ENCODE data around the gene DSC2. TPM values are rescaled to one million over a fixed set of nuclear protein-coding genes. Genes with fewer than 3 reads are reported as not detected.

DSC2 gene
- total RNA-seq, 1 donor from 2014 or later = 48.7 TPM

DNA sequence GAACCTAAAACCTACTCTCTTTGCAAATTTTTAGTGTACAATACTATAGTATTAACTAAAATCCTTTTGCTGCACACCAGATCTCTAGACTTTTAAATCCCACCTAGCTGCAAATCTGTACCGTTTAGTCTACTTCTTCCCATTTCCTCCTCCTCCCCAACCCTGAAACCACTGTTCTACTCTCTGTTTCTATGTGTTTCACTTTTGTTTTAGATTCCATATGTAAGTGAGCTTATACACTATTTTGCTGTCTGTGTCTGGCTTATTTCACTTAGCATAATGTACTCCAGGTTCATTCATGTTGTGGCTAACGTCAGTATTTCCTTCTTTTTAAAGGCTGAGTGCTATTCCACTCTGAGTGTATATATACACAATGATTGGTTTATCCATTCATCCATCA lies 18.4 kb upstream of the DSC2 start:
- no peak overlapping the region for H3K4me3 Mint-ChIP-seq (ENCODE audit: unreplicated experiment)
- Histone ChIP-seq H3K4me2 (ENCODE audit: low read length) (no peak overlapping the region), H3K79me2 (ENCODE audit: insufficient read depth, low read length) (no peaks in the 10 kb centered on the region), H3K9me3 (ENCODE audit: insufficient read depth, low read depth, low read length) (no peaks in the 10 kb centered on the region), H3K4me3 (ENCODE audit: insufficient read depth, low read depth, low read length) (no peak overlapping the region), H3K27me3 (ENCODE audit: insufficient read depth, low read length) (no peaks in the 10 kb centered on the region), H3K36me3 (ENCODE audit: insufficient read depth, low read length) (no peaks in the 10 kb centered on the region), H3K4me1 (ENCODE audit: insufficient read depth, low read length) (no peaks in the 10 kb centered on the region), H2AFZ (ENCODE audit: low read depth, low read length) (no peak overlapping the region), H4K20me1 (ENCODE audit: insufficient read depth, low read length) (no peaks in the 10 kb centered on the region), H3K27ac (ENCODE audit: low read depth, low read length) (no peak overlapping the region), H3K9ac (ENCODE audit: low read length) (no peak overlapping the region)
- DNase-seq (ENCODE audit: low read depth) (no peak), FAIRE-seq (no peak)
- peaks cover 2% of the 10 kb centered on the region for H3K27me3 Mint-ChIP-seq (ENCODE audit: low read depth, unreplicated experiment)
- H3K36me3 Mint-ChIP-seq (ENCODE audit: low read depth, unreplicated experiment) = no peaks in the 10 kb centered on the region
- no peak for TF ChIP-seq EZH2 (IDR thresholded peaks at IDR 0.05; ENCODE audit: insufficient read depth, low read length)
- TF ChIP-seq, protein P1, sequence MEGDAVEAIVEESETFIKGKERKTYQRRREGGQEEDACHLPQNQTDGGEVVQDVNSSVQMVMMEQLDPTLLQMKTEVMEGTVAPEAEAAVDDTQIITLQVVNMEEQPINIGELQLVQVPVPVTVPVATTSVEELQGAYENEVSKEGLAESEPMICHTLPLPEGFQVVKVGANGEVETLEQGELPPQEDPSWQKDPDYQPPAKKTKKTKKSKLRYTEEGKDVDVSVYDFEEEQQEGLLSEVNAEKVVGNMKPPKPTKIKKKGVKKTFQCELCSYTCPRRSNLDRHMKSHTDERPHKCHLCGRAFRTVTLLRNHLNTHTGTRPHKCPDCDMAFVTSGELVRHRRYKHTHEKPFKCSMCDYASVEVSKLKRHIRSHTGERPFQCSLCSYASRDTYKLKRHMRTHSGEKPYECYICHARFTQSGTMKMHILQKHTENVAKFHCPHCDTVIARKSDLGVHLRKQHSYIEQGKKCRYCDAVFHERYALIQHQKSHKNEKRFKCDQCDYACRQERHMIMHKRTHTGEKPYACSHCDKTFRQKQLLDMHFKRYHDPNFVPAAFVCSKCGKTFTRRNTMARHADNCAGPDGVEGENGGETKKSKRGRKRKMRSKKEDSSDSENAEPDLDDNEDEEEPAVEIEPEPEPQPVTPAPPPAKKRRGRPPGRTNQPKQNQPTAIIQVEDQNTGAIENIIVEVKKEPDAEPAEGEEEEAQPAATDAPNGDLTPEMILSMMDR (IDR thresholded peaks at IDR 0.05; ENCODE audit: insufficient read depth, low read depth, low read length) = no peak
- no peaks in the 10 kb centered on the region for H3K9me3 Mint-ChIP-seq (ENCODE audit: unreplicated experiment)
- H3K27ac Mint-ChIP-seq (ENCODE audit: unreplicated experiment) = no peak overlapping the region
- no peaks in the 10 kb centered on the region for H3K4me1 Mint-ChIP-seq (ENCODE audit: low read depth, unreplicated experiment)

DNA sequence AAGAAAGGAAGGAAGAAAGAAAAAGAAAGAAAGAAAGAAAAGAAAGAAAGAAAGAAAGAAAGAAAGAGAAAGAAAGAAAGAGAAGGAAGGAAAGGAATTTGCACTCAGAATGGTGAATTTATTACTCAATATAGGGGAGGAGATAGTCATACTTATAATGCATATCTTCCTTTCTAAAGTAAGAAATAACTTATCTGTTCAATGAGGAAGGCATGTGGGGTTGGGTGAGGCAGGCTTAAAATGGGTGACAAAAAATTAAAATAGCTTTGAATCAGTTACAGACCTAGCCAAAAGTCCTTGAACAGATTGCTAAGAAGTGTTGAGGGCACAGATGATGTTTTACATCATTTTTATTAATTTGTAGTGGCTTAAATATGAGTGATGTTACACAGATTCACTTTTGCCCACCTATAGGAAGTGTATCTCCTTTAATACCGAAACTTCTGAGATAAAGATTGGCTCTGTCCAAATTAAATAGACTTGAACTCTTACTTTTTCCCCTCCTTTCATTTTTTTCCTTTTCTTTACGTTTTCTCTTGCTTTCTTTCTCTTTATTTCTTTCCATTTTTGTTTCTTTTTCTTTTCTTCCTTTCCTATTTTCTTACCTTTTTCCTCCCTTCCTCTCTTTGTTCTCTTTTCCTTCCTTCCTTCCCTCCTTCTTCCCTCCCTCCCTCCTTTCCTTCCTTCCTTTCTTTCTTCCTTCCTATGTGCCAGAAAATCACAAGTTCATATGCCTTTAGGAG lies 14.8 kb upstream of the DSC2 start:
- Histone ChIP-seq H3K27me3 (ENCODE audit: insufficient read depth, low read length) (peaks cover 2% of the 10 kb centered on the region), H3K27ac (ENCODE audit: low read depth, low read length) (no peak overlapping the region), H3K9ac (ENCODE audit: low read length) (no peak overlapping the region), H4K20me1 (ENCODE audit: insufficient read depth, low read length) (no peaks in the 10 kb centered on the region), H3K79me2 (ENCODE audit: insufficient read depth, low read length) (no peaks in the 10 kb centered on the region), H3K4me1 (ENCODE audit: insufficient read depth, low read length) (no peaks in the 10 kb centered on the region), H3K9me3 (ENCODE audit: insufficient read depth, low read depth, low read length) (no peaks in the 10 kb centered on the region), H3K36me3 (ENCODE audit: insufficient read depth, low read length) (no peaks in the 10 kb centered on the region), H3K4me2 (ENCODE audit: low read length) (no peak overlapping the region), H3K4me3 (ENCODE audit: insufficient read depth, low read depth, low read length) (no peak overlapping the region), H2AFZ (ENCODE audit: low read depth, low read length) (no peak overlapping the region)
- Mint-ChIP-seq H3K9me3 (ENCODE audit: unreplicated experiment) (no peaks in the 10 kb centered on the region), H3K27me3 (ENCODE audit: low read depth, unreplicated experiment) (peaks cover 2% of the 10 kb centered on the region), H3K4me1 (ENCODE audit: low read depth, unreplicated experiment) (no peaks in the 10 kb centered on the region), H3K36me3 (ENCODE audit: low read depth, unreplicated experiment) (no peaks in the 10 kb centered on the region), H3K27ac (ENCODE audit: unreplicated experiment) (no peak overlapping the region), H3K4me3 (ENCODE audit: unreplicated experiment) (no peak overlapping the region)
- no peak for TF ChIP-seq EZH2 (IDR thresholded peaks at IDR 0.05; ENCODE audit: insufficient read depth, low read length)
- TF ChIP-seq, protein P1 (IDR thresholded peaks at IDR 0.05; ENCODE audit: insufficient read depth, low read depth, low read length) = no peak
- no peak for DNase-seq (ENCODE audit: low read depth)
- no peak for FAIRE-seq

DNA sequence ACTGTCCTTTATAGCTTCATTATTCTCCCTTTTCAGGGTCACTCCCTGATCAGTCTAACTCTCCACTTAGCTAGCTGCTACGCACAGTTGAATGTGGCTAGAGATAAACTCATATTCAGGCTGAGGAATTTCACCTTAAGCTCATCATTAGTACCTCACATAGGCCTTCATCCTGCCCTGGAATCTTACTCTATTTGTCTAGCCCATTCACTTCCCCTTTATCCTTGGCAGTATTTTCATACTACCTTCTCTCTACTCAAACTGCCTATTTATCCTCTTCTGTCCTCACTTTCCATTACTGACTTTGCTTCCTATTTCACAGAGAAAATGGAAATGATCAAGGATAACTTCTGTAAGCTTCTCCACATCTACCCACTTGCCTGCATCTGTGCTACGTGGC lies 10.6 kb upstream of the DSC2 start:
- Mint-ChIP-seq H3K4me3 (ENCODE audit: unreplicated experiment) (no peak overlapping the region), H3K27me3 (ENCODE audit: low read depth, unreplicated experiment) (peaks cover 2% of the 10 kb centered on the region), H3K4me1 (ENCODE audit: low read depth, unreplicated experiment) (no peaks in the 10 kb centered on the region), H3K9me3 (ENCODE audit: unreplicated experiment) (no peaks in the 10 kb centered on the region), H3K36me3 (ENCODE audit: low read depth, unreplicated experiment) (no peaks in the 10 kb centered on the region), H3K27ac (ENCODE audit: unreplicated experiment) (no peak overlapping the region)
- Histone ChIP-seq H2AFZ (ENCODE audit: low read depth, low read length) (no peak overlapping the region), H3K27ac (ENCODE audit: low read depth, low read length) (no peak overlapping the region), H3K4me3 (ENCODE audit: insufficient read depth, low read depth, low read length) (no peak overlapping the region), H3K4me2 (ENCODE audit: low read length) (no peak overlapping the region), H3K27me3 (ENCODE audit: insufficient read depth, low read length) (peaks cover 4% of the 10 kb centered on the region), H3K79me2 (ENCODE audit: insufficient read depth, low read length) (no peaks in the 10 kb centered on the region), H3K9me3 (ENCODE audit: insufficient read depth, low read depth, low read length) (no peaks in the 10 kb centered on the region), H3K9ac (ENCODE audit: low read length) (no peak overlapping the region), H3K4me1 (ENCODE audit: insufficient read depth, low read length) (no peaks in the 10 kb centered on the region), H3K36me3 (ENCODE audit: insufficient read depth, low read length) (no peaks in the 10 kb centered on the region), H4K20me1 (ENCODE audit: insufficient read depth, low read length) (no peaks in the 10 kb centered on the region)
- DNase-seq (ENCODE audit: low read depth) (no peak), FAIRE-seq (no peak)
- TF ChIP-seq EZH2 (IDR thresholded peaks at IDR 0.05; ENCODE audit: insufficient read depth, low read length) = no peak
- TF ChIP-seq, protein P1 (IDR thresholded peaks at IDR 0.05; ENCODE audit: insufficient read depth, low read depth, low read length) = no peak
